ENCODE data around the gene MAN1A2. TPM values are rescaled to one million over a fixed set of nuclear protein-coding genes. Genes with fewer than 3 reads are reported as not detected.

MAN1A2 gene
- polyA plus RNA-seq, 1 donor from 2014 or later = 25.0 TPM

DNA sequence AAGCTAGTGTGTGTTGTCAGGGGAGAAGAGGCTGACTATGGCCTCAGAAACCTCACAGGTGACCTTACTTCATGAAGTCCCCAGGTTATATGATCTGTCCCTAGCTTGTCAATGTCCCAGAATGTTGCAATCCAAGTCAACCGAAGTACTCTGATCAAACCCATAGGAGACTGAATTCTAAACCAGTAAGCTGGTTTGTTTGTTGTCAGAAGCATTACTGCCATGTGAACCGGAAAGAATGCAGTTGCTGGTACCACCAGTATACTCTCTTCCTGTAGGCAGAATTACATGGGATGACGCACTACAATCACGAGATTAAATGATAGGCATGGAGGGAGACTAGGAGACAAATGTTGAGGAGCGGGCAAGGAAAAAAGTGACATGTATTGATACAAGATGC, 26.1 kb upstream of the MAN1A2 start:
- H3F3A ChIP-seq (ENCODE audit: insufficient read depth, low read length, poor library complexity, severe bottlenecking) = no peaks in the 10 kb centered on the region
- no peak overlapping the region for H2AFZ ChIP-seq (ENCODE audit: low read depth, low read length)
- no peaks in the 10 kb centered on the region for H3K9me3 ChIP-seq (ENCODE audit: low read length)
- H4K20me1 ChIP-seq (ENCODE audit: insufficient read depth) = no peaks in the 10 kb centered on the region
- TF ChIP-seq EZH2 (IDR thresholded peaks at IDR 0.05; ENCODE audit: borderline replicate concordance, insufficient read depth, low read length, poor library complexity, severe bottlenecking) = no peak
- TF ChIP-seq MXI1 (conservative IDR thresholded peaks at IDR 0.05; ENCODE audit: poor library complexity, severe bottlenecking) = no peak
- TF ChIP-seq EP300 (conservative IDR thresholded peaks at IDR 0.05; ENCODE audit: poor library complexity, severe bottlenecking) = no peak
- TF ChIP-seq REST (IDR thresholded peaks at IDR 0.05; ENCODE audit: borderline replicate concordance) = no peak
- TF ChIP-seq RAD21 (conservative IDR thresholded peaks at IDR 0.05) = no peak
- no peak for TF ChIP-seq TAF1 (IDR thresholded peaks at IDR 0.05; ENCODE audit: low read depth)
- no peak for TF ChIP-seq POLR2AphosphoS5 (IDR thresholded peaks at IDR 0.05)
- TF ChIP-seq, protein P1, sequence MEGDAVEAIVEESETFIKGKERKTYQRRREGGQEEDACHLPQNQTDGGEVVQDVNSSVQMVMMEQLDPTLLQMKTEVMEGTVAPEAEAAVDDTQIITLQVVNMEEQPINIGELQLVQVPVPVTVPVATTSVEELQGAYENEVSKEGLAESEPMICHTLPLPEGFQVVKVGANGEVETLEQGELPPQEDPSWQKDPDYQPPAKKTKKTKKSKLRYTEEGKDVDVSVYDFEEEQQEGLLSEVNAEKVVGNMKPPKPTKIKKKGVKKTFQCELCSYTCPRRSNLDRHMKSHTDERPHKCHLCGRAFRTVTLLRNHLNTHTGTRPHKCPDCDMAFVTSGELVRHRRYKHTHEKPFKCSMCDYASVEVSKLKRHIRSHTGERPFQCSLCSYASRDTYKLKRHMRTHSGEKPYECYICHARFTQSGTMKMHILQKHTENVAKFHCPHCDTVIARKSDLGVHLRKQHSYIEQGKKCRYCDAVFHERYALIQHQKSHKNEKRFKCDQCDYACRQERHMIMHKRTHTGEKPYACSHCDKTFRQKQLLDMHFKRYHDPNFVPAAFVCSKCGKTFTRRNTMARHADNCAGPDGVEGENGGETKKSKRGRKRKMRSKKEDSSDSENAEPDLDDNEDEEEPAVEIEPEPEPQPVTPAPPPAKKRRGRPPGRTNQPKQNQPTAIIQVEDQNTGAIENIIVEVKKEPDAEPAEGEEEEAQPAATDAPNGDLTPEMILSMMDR (IDR thresholded peaks at IDR 0.05; ENCODE audit: poor library complexity, severe bottlenecking) = no peak
- no peak for TF ChIP-seq SMC3 (conservative IDR thresholded peaks at IDR 0.05; ENCODE audit: poor library complexity)
- H3K4me3 ChIP-seq (ENCODE audit: low read length) = no peak overlapping the region
- H3K9me2 ChIP-seq (ENCODE audit: insufficient read depth, low read length) = no peaks in the 10 kb centered on the region
- H3K36me3 ChIP-seq (ENCODE audit: insufficient read depth, low read length) = no peaks in the 10 kb centered on the region
- H3K27ac ChIP-seq (ENCODE audit: low read length) = no peak overlapping the region
- no peaks in the 10 kb centered on the region for H3K27me3 ChIP-seq (ENCODE audit: insufficient read depth, low read depth, low read length)
- H3K79me2 ChIP-seq (replicated peaks; ENCODE audit: insufficient read depth, low read length) = no peaks in the 10 kb centered on the region
- H3K9ac ChIP-seq (ENCODE audit: low read length) = no peak overlapping the region
- no peak overlapping the region for H3K4me2 ChIP-seq (ENCODE audit: low read length)

- Histone ChIP-seq H2AFZ (ENCODE audit: low read depth, low read length) (no peak overlapping the region), H4K20me1 (ENCODE audit: insufficient read depth) (no peaks in the 10 kb centered on the region), H3K9me3 (ENCODE audit: low read length) (no peaks in the 10 kb centered on the region), H3K4me3 (ENCODE audit: low read length) (no peak overlapping the region), H3K36me3 (ENCODE audit: insufficient read depth, low read length) (no peaks in the 10 kb centered on the region), H3K9me2 (ENCODE audit: insufficient read depth, low read length) (no peaks in the 10 kb centered on the region), H3K27me3 (ENCODE audit: insufficient read depth, low read depth, low read length) (no peaks in the 10 kb centered on the region), H3K4me2 (ENCODE audit: low read length) (no peak overlapping the region), H3K27ac (ENCODE audit: low read length) (no peak overlapping the region), H3F3A (ENCODE audit: insufficient read depth, low read length, poor library complexity, severe bottlenecking) (no peaks in the 10 kb centered on the region), H3K79me2 (replicated peaks; ENCODE audit: insufficient read depth, low read length) (no peaks in the 10 kb centered on the region), H3K9ac (ENCODE audit: low read length) (no peak overlapping the region)
- TF ChIP-seq, protein P1 (IDR thresholded peaks at IDR 0.05; ENCODE audit: poor library complexity, severe bottlenecking) = no peak
- TF ChIP-seq MXI1 (conservative IDR thresholded peaks at IDR 0.05; ENCODE audit: poor library complexity, severe bottlenecking) (no peak), REST (IDR thresholded peaks at IDR 0.05; ENCODE audit: borderline replicate concordance) (no peak), TAF1 (IDR thresholded peaks at IDR 0.05; ENCODE audit: low read depth) (no peak), EZH2 (IDR thresholded peaks at IDR 0.05; ENCODE audit: borderline replicate concordance, insufficient read depth, low read length, poor library complexity, severe bottlenecking) (no peak), POLR2AphosphoS5 (IDR thresholded peaks at IDR 0.05) (no peak), RAD21 (conservative IDR thresholded peaks at IDR 0.05) (no peak), EP300 (conservative IDR thresholded peaks at IDR 0.05; ENCODE audit: poor library complexity, severe bottlenecking) (no peak), SMC3 (conservative IDR thresholded peaks at IDR 0.05; ENCODE audit: poor library complexity) (no peak)
These were observed 24.9 kb upstream of the MAN1A2 start for GRCh38 chr1:117342397-117342796.
